ENCODE measurements around the gene TRAF2.

TRAF2 gene

DNA sequence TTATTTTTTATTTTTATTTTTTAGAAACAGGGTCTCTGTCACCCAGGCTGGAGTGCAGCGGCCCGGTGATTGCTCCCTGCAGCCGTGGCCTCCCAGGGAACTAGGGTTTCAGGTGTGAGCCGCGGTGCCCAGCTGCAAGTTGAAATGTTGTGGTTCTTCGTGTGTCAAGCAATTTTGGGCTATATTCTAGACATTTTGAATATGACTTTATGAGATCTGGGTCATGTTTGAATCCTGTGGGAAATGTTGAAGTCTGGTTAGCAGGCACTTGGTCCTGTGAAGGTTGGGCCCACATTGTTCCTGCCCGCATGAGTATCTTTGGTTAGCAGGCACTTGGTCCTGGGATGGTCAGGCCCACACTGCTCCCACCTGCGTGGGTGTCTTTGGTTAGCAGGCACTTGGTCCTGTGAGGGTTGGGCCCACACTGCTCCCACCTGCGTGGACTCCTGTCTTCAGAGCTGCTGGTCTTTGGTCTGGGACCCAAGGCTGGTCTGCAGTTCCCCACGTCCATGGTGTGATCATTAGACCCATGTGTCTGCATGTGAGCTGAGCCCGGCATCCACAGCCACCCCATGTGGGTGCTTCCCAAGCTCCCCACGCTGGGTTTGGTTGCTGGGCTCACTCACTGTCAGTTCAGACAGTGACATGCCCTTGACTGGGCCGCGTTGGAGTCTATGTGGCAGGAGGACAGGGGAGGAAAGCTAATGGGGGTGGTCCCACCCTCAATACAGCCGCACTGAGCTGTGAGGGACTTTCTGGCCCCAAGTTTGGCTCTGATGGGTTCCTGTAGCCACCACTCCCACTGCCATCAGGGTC is 51.1 kb downstream of the TRAF2 start:
- DNase-seq = no peak

DNA sequence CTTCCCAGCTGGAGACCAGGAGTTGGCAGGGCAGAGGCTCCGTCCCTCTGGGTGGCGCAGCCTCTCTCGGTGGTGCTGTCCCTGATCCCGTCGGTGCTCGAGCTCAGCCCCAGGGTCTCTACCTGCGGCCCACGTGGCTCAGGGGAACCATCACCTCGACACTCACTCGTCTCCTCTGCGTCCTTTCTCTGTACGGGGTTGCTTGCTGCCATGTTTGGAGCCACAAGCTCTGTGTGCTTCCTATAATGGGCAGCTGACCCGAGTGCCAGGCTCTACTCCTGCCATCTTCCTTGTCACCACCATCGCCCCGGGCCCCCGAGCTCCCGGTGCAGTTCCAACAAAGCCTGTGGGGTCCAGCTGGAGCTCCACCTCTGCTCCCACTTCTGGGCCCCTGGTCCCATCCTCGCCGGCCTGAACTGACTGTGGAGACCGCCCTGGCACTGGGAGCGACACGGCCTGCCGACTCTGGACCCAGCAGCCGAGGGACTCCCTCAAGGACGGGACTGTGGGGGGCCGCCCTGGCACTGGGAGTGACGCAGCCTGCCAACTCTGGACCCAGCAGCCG is 53.2 kb downstream of the TRAF2 start:
- no peak for DNase-seq

- no peak for DNase-seq
These were observed 53.7 kb downstream of the TRAF2 start for GRCh38 chr9:136939996-136940525.

GRCh38 chr9:136940526-136941230 is 54.4 kb downstream of the TRAF2 start:
- no peak for DNase-seq

DNA sequence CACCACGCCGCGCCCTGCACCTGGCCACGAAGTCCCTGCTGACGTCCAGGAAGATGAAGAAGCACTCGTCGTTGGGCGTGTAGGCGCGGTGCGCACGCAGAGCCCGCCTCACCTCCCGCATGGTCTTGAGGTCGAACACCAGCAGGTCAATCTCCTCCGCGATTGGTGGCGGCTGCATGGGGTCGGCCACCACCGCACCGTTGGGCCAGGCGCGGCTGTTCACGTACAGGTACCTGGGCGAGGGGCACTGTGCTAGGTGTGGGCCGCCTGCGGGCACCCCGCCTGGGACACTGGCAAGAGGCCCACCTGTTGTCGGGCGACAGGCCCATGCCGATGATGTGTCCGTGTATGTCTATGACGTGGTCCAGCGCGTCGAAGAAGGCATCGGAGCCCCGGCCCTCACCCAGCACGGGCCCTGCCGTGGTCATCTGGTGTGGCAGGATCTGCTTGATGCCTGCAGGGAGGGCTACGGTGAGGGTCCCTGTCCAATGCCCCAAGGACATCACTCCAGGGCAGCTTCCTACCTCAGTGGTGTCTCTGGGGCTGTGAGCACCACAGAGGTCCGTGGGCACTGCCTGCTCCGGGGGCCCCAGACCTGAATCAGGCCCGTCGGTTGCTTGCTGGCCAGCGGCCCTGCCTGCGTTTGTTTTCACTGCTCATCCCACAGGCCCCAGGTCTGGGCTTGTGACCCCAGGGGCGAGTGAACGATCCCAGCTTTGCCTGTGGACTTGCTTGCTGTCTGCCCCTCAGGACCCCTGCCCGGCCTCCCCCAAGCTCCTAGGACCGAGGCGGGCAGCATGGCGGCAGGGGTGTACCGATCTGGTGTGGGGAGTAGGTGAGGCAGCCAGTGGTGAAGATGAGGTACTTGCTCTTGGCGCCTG is 55.2 kb downstream of the TRAF2 start:
- DNase-seq = no peak

- no peak for DNase-seq
These were observed 56.0 kb downstream of the TRAF2 start for GRCh38 chr9:136942112-136942880.

- DNase-seq = no peak
These were observed 56.5 kb downstream of the TRAF2 start for GRCh38 chr9:136942881-136943230.

- no peak for DNase-seq
These were observed 57.2 kb downstream of the TRAF2 start for GRCh38 chr9:136943291-136944211.

DNA sequence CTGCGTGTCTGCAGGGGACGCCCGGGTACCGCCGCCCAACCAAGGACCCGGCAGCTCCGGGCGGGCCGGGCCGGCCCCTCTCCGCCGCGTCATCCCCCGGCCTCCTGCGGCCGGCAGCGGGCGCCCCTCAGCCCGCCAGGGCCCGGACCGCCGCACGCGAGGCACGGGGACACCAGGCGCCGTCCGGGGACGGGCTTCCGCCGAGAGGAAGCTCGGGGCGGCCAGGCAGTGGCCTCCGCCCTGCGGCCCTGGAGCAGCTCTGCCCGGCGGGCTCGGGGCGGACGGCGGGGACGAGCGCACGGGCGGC is 57.8 kb downstream of the TRAF2 start:
- DNase-seq = no peak

- peak; percentile 94 for DNase-seq
These were observed 58.4 kb downstream of the TRAF2 start, which contains the start of the genes C8G and FBXW5 for GRCh38 chr9:136944519-136945332. Gene C8G (plus strand): TSS chr9:136945243. CDS start chr9:136945321, 78 bp downstream. Gene FBXW5 (minus strand): TSS chr9:136944738. CDS start chr9:136944083, 655 bp downstream.

- DNase-seq = no peak
These were observed 59.3 kb downstream of the TRAF2 start for GRCh38 chr9:136945333-136946227.

- no peak for DNase-seq
These were observed 60.1 kb downstream of the TRAF2 start for GRCh38 chr9:136946228-136947027.

DNA sequence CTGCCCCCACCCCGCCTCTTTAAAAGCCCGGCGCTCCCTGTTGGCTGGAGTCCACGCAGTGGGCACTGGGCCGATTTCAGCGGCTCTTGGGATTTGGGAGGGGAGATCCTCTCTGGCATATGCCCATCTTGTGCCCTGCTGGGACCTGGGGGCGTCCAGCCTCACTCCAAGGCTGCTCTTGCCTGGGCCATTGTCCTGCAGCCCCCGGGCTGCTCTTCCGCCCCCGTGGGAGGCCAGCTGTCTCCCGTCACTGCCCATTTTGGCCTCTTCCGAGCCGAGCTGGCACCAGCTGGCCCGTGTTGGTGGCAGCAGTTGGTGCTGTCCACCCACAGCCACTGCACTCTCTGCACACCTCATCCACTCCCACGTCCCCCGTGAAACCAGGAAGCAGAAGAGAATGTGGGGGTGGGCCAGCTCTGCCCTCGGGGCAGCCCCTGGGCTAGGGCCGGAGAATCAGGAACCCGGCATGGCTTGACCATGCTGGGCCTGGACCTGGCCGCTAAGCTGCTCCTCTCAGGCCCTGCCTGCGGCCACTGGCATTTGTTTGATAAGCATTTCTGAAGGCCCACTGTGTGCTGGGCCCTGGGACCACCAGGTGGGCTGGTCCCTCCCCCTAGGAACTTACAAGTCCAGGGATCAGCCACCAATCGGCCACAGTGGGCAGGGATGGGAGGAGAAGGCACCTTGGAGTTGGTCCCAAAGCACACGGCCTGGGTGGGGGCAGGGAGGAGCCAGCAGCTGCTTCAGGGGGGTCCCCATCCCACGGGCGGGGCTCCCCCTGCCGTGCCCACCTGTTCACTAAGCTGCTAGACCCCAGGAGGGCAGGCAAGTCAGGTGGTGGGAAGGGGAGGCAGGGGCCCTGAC is 60.9 kb downstream of the TRAF2 start:
- DNase-seq = no peak

DNA sequence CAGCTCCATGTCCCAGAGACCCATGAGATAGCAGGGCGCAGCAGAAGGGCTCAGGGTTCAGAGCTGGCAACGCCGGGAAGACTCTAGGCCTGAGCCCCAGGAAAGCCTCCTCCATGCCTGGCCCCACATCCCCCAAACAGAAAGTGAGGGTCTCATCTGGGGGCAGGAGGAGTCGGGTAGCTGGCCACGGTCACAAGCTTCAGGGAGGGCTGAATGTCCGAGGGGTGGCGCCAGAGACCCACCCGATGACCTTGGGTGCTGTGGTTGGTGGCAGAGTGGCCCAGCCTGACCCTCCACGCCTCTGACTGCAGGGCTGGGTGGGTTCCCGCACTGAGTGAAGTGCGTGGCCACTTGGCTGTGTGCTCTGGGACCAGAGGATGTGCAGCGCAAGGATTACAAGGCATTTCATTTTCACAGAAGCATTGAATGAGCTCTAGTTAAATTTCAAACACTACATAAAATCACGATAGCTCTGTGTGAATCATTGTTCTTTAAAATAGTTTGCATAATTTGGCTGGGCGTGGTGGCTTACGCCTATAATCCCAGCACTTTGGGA is 61.7 kb downstream of the TRAF2 start:
- DNase-seq = peak; percentile 12

DNA sequence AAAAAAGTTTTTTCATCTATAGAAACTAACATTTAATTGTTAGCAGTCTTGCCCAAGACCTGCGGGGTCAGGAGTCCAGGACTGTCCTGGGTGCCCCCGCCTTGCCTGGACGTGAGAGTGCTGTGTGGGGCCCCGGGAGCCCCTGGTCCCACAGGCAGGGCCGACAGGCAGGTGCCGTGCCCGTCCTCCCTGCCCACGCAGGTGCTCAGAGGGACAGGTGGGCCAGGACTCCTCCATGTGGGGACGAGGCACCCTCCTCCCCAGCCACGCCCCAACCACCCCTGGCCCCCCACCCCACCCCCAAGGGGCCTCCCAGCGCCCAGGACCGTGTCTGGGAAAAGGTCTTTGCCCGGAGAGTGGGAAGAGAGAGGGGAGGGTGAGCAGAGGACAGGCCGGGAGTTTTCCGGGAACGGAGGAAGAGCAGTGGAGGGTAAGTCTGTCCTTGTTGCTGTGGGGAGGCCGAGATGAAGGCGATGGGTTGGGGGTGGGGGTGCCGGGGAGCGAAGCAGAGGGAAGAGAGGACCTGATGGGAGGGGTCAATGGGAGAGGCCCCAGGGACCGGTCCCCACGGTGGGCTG is 63.0 kb downstream of the TRAF2 start:
- no peak for DNase-seq
